Measurements from ENCODE around the gene HHIPL2.

DNA sequence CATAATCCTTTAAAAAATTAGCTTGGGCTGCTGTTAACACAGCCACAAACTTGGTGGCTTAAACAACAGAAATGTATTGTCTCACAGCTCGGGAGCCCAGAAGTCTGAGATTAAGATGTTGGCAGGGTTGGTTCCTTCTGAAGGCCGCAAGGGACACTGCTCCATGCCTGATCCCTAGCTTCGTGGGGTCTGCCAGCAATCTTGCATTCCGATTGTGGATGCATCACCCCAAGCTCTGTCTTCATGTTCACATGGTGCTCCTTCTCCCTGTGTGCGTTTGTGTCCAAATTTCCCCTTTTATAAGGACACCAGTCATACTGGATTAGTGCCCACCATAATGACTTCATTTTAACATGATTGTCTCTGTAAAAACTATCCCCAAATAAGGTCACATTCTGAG, 5.0 kb upstream of the HHIPL2 start:
- TF ChIP-seq, protein P1, sequence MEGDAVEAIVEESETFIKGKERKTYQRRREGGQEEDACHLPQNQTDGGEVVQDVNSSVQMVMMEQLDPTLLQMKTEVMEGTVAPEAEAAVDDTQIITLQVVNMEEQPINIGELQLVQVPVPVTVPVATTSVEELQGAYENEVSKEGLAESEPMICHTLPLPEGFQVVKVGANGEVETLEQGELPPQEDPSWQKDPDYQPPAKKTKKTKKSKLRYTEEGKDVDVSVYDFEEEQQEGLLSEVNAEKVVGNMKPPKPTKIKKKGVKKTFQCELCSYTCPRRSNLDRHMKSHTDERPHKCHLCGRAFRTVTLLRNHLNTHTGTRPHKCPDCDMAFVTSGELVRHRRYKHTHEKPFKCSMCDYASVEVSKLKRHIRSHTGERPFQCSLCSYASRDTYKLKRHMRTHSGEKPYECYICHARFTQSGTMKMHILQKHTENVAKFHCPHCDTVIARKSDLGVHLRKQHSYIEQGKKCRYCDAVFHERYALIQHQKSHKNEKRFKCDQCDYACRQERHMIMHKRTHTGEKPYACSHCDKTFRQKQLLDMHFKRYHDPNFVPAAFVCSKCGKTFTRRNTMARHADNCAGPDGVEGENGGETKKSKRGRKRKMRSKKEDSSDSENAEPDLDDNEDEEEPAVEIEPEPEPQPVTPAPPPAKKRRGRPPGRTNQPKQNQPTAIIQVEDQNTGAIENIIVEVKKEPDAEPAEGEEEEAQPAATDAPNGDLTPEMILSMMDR (IDR thresholded peaks at IDR 0.05), result no peak
- TF ChIP-seq POLR2A (IDR thresholded peaks at IDR 0.05), result no peak
